ENCODE data around the gene UBQLN3. TPM values are rescaled to one million over a fixed set of nuclear protein-coding genes. Genes with fewer than 3 reads are reported as not detected.

The UBQLN3 gene
- total and polyA plus RNA-seq, 2 donors (not counting 3 experiments of a cell fraction or from before 2014, with no cell fraction given), result not detected

DNA sequence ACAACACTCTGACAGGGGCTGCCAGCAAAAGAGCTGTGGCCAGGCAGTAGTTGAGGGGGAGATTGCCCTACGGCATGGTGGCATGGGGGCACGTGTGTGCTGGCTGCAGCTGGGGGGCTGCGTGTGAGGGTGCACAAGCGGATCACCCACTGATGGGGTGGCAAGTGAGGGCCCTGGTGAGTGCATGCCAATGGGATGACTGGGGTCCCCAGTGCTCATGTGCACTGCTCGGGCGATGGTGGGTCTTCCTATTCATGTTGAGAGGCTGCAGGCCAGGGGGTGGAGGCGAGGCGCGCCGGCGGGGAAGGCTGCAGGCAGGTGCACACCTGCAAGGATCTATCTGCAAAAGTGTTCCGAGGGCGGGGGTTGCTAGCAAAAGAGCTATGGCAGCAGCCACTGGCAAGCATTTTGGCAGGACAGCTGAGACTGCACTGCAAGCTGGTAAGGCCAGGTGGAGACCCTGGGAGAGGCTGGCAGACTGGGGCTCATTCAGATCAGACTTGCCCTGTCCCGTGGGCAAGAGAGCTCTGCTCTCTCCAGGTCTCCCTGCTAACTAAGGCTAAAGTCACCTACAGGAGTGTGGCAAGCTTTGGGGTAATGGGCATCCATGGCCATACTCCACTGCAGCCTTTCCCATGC lies 48.7 kb downstream of the UBQLN3 start:
- H3K36me3 ChIP-seq (ENCODE audit: control insufficient read depth in 2 of 2, extremely low read depth in 1 of 2, insufficient read depth in 2 of 2, low read length in 2 of 2), result no peaks in the 10 kb centered on the region
- TF ChIP-seq FOS (IDR thresholded peaks at IDR 0.05; ENCODE audit: borderline replicate concordance, insufficient read depth, low read length) (no peak), EZH2 (IDR thresholded peaks at IDR 0.05; ENCODE audit: borderline replicate concordance, low read depth, low read length, severe bottlenecking) (no peak)
- TF ChIP-seq, protein P1, sequence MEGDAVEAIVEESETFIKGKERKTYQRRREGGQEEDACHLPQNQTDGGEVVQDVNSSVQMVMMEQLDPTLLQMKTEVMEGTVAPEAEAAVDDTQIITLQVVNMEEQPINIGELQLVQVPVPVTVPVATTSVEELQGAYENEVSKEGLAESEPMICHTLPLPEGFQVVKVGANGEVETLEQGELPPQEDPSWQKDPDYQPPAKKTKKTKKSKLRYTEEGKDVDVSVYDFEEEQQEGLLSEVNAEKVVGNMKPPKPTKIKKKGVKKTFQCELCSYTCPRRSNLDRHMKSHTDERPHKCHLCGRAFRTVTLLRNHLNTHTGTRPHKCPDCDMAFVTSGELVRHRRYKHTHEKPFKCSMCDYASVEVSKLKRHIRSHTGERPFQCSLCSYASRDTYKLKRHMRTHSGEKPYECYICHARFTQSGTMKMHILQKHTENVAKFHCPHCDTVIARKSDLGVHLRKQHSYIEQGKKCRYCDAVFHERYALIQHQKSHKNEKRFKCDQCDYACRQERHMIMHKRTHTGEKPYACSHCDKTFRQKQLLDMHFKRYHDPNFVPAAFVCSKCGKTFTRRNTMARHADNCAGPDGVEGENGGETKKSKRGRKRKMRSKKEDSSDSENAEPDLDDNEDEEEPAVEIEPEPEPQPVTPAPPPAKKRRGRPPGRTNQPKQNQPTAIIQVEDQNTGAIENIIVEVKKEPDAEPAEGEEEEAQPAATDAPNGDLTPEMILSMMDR (IDR thresholded peaks at IDR 0.05; ENCODE audit: extremely low read depth in 1 of 2, insufficient read depth in 1 of 2, low read depth in 1 of 2, low read length in 2 of 2), result no peak
- dilution Hi-C loops (cut with MboI; ENCODE audit: extremely low pct_ligation_motif_present, low sequenced_read_pairs), result no loop called here
- H3K9ac ChIP-seq (replicated peaks; ENCODE audit: extremely low read depth, insufficient read depth, low read length), result no peak overlapping the region
- DNase-seq (ENCODE audit: low read depth, low spot score) (no peak), FAIRE-seq (no peak)
- no peaks in the 10 kb centered on the region for H3K4me1 ChIP-seq (ENCODE audit: control insufficient read depth, extremely low read depth, insufficient read depth, low read length)
- H3K9me1 ChIP-seq (replicated peaks; ENCODE audit: control insufficient read depth, extremely low read depth, insufficient read depth, low read length), result no peaks in the 10 kb centered on the region
- no peaks in the 10 kb centered on the region for H3K9me3 ChIP-seq (replicated peaks; ENCODE audit: control insufficient read depth, insufficient read depth, low read length)
- H3K27ac ChIP-seq (ENCODE audit: insufficient read depth, low read depth, low read length), result no peak overlapping the region
- intact Hi-C loops (cut with micrococcal nuclease), result no loop called here
- no peaks in the 10 kb centered on the region for H4K20me1 ChIP-seq (replicated peaks; ENCODE audit: control insufficient read depth, extremely low read depth, insufficient read depth, low read length)
- H2AFZ ChIP-seq (ENCODE audit: low read depth, low read length), result no peak overlapping the region
- no peak overlapping the region for H3K4me2 ChIP-seq (ENCODE audit: insufficient read depth, low read length)
- BruUV-seq (replicated peaks), result no TSS peak
- no peak overlapping the region for H3K4me3 ChIP-seq (replicated peaks in 1 of 3; ENCODE audit: insufficient read depth in 1 of 3, low read depth in 1 of 3, low read length in 3 of 3)
- CTCF ChIA-PET, result no interaction called here
- POLR2A ChIA-PET, result no interaction called here
- no peaks in the 10 kb centered on the region for H3K79me2 ChIP-seq (ENCODE audit: control insufficient read depth, insufficient read depth, low read length)
- H3K27me3 ChIP-seq (ENCODE audit: control insufficient read depth in 2 of 2, insufficient read depth in 2 of 2, low read length in 2 of 2), result no peaks in the 10 kb centered on the region

Other genes with a start within 250 kb of the UBQLN3 start
- not detected in 2 replicates for gene HBE1, start 240.0 kb downstream of the UBQLN3 start, total RNA-seq
- 0.32 and 0.37 TPM in 2 replicates for gene HBE1, start 240.0 kb downstream of the UBQLN3 start, polyA plus RNA-seq
- not detected in 2 replicates for gene OR51B4, start 208.0 kb downstream of the UBQLN3 start, total RNA-seq
- 0.08 TPM in 1 of 2 replicates, not detected in the other for gene OR51B4, start 208.0 kb downstream of the UBQLN3 start, polyA plus RNA-seq
- gene OR51B2, start 185.7 kb downstream of the UBQLN3 start, total RNA-seq, result not detected in 2 replicates
- not detected in 2 replicates for gene OR51B2, start 185.7 kb downstream of the UBQLN3 start, polyA plus RNA-seq
- not detected in 2 replicates for gene OR51B5, start 166.4 kb downstream of the UBQLN3 start, total RNA-seq
- 0.07 TPM in 1 of 2 replicates, not detected in the other for gene OR51B5, start 166.4 kb downstream of the UBQLN3 start, polyA plus RNA-seq
- gene OR51B6, start 158.4 kb downstream of the UBQLN3 start, total RNA-seq, result not detected in 2 replicates
- gene OR51B6, start 158.4 kb downstream of the UBQLN3 start, polyA plus RNA-seq, result not detected in 2 replicates
- not detected in 2 replicates for gene OR51M1, start 126.1 kb downstream of the UBQLN3 start, total RNA-seq
- not detected in 2 replicates for gene OR51M1, start 126.1 kb downstream of the UBQLN3 start, polyA plus RNA-seq
- gene OR51Q1, start 87.8 kb downstream of the UBQLN3 start, total RNA-seq, result not detected in 2 replicates
- not detected in 2 replicates for gene OR51Q1, start 87.8 kb downstream of the UBQLN3 start, polyA plus RNA-seq
- not detected in 2 replicates for gene OR51I1, start 68.4 kb downstream of the UBQLN3 start, total RNA-seq
- gene OR51I1, start 68.4 kb downstream of the UBQLN3 start, polyA plus RNA-seq, result 0.10 TPM in 1 of 2 replicates, not detected in the other
- not detected in 2 replicates for gene OR51I2, start 60.6 kb downstream of the UBQLN3 start, total RNA-seq
- not detected in 2 replicates for gene OR51I2, start 60.6 kb downstream of the UBQLN3 start, polyA plus RNA-seq
- gene OR52D1, start 21.3 kb downstream of the UBQLN3 start, total RNA-seq, result not detected in 2 replicates
- not detected in 2 replicates for gene OR52D1, start 21.3 kb downstream of the UBQLN3 start, polyA plus RNA-seq
- gene UBQLNL, start 6.7 kb upstream of the UBQLN3 start, total RNA-seq, result 0.28 and 0.33 TPM in 2 replicates
- 0.48 and 0.54 TPM in 2 replicates for gene UBQLNL, start 6.7 kb upstream of the UBQLN3 start, polyA plus RNA-seq
- not detected in 2 replicates for gene OR52H1, start 38.6 kb upstream of the UBQLN3 start, total RNA-seq
- gene OR52H1, start 38.6 kb upstream of the UBQLN3 start, polyA plus RNA-seq, result 0.30 and 0.33 TPM in 2 replicates
- not detected in 2 replicates for gene OR52B6, start 70.9 kb upstream of the UBQLN3 start, total RNA-seq
- gene OR52B6, start 70.9 kb upstream of the UBQLN3 start, polyA plus RNA-seq, result not detected in 2 replicates
- 4.8 and 5.6 TPM in 2 replicates for gene TRIM6, start 86.7 kb upstream of the UBQLN3 start, total RNA-seq
- 3.3 and 3.9 TPM in 2 replicates for gene TRIM6, start 86.7 kb upstream of the UBQLN3 start, polyA plus RNA-seq
- gene TRIM34, start 115.0 kb upstream of the UBQLN3 start, total RNA-seq, result 5.2 and 6.7 TPM in 2 replicates
- gene TRIM34, start 115.0 kb upstream of the UBQLN3 start, polyA plus RNA-seq, result 14.6 and 15.2 TPM in 2 replicates
- 54.5 and 61.4 TPM in 2 replicates for gene TRIM5, start 175.1 kb upstream of the UBQLN3 start, total RNA-seq
- 46.0 and 57.3 TPM in 2 replicates for gene TRIM5, start 175.1 kb upstream of the UBQLN3 start, polyA plus RNA-seq
- 73.4 and 110 TPM in 2 replicates for gene TRIM22, start 179.8 kb upstream of the UBQLN3 start, total RNA-seq
- gene TRIM22, start 179.8 kb upstream of the UBQLN3 start, polyA plus RNA-seq, result 67.5 and 73.5 TPM in 2 replicates
- not detected in 2 replicates for gene OR56B1, start 226.5 kb upstream of the UBQLN3 start, total RNA-seq
- gene OR56B1, start 226.5 kb upstream of the UBQLN3 start, polyA plus RNA-seq, result not detected in 2 replicates
- gene OR52N4, start 244.3 kb upstream of the UBQLN3 start, total RNA-seq, result not detected in 2 replicates
- gene OR52N4, start 244.3 kb upstream of the UBQLN3 start, polyA plus RNA-seq, result 0.08 and 0.10 TPM in 2 replicates

Measured in endothelial cell of umbilical vein (primary cell).